T-helper 1 cell treated with Interleukin-12 subunit alpha and Interleukin-12 subunit beta and Interleukin-4 antibody, amounts not matched to agents 30 μg/mL and 1 μg/mL, for 36 hours (primary cell): Measurements from ENCODE around the gene LIPC.

Source experiments
- H3K27ac Mint-ChIP-seq: one replicate; pipeline ENCODE4 v1.8.0; 2021; ENCODE audit warnings: mild to moderate bottlenecking, mixed read lengths
- H3K27me3 Mint-ChIP-seq: one replicate; pipeline ENCODE4 v1.8.0; 2021; ENCODE audit warnings: low read depth, mixed read lengths
- H3K36me3 Mint-ChIP-seq: one replicate; pipeline ENCODE4 v1.8.0; 2021; ENCODE audit warnings: low read depth, mixed read lengths
- H3K4me1 Mint-ChIP-seq: one replicate; pipeline ENCODE4 v1.8.0; 2021; ENCODE audit warnings: low read depth, mixed read lengths
- H3K4me3 Mint-ChIP-seq: one replicate; pipeline ENCODE4 v1.8.0; 2021; ENCODE audit warnings: mild to moderate bottlenecking, moderate library complexity, mixed read lengths
- H3K9me3 Mint-ChIP-seq: one replicate; pipeline ENCODE4 v1.8.0; 2021; ENCODE audit warnings: mixed read lengths

Gene LIPC

GRCh38 chr15:58398643-58399042 lies 33.1 kb upstream of the LIPC start:
- peaks cover 24% of the 10 kb centered on the region for H3K27me3 Mint-ChIP-seq
- no peaks in the 10 kb centered on the region for H3K36me3 Mint-ChIP-seq
- no peak overlapping the region for H3K27ac Mint-ChIP-seq
- H3K9me3 Mint-ChIP-seq: no peaks in the 10 kb centered on the region
- H3K4me1 Mint-ChIP-seq: no peaks in the 10 kb centered on the region
- no peak overlapping the region for H3K4me3 Mint-ChIP-seq

- H3K9me3 Mint-ChIP-seq: no peaks in the 10 kb centered on the region
- no peak overlapping the region for H3K27ac Mint-ChIP-seq
- H3K4me3 Mint-ChIP-seq: no peak overlapping the region
- peaks cover 24% of the 10 kb centered on the region for H3K27me3 Mint-ChIP-seq
- no peaks in the 10 kb centered on the region for H3K36me3 Mint-ChIP-seq
- H3K4me1 Mint-ChIP-seq: no peaks in the 10 kb centered on the region
These were observed 32.1 kb upstream of the LIPC start for GRCh38 chr15:58399739-58400138.

GRCh38 chr15:58401276-58401675 lies 30.5 kb upstream of the LIPC start:
- no peaks in the 10 kb centered on the region for H3K36me3 Mint-ChIP-seq
- H3K27ac Mint-ChIP-seq: no peak overlapping the region
- H3K9me3 Mint-ChIP-seq: no peaks in the 10 kb centered on the region
- H3K4me3 Mint-ChIP-seq: no peak overlapping the region
- no peaks in the 10 kb centered on the region for H3K4me1 Mint-ChIP-seq
- H3K27me3 Mint-ChIP-seq: peaks cover 13% of the 10 kb centered on the region

GRCh38 chr15:58401991-58402649 lies 29.7 kb upstream of the LIPC start:
- H3K9me3 Mint-ChIP-seq: no peaks in the 10 kb centered on the region
- H3K36me3 Mint-ChIP-seq: no peaks in the 10 kb centered on the region
- no peak overlapping the region for H3K4me3 Mint-ChIP-seq
- no peaks in the 10 kb centered on the region for H3K4me1 Mint-ChIP-seq
- peaks cover 8% of the 10 kb centered on the region for H3K27me3 Mint-ChIP-seq
- no peak overlapping the region for H3K27ac Mint-ChIP-seq

- Mint-ChIP-seq H3K36me3 (no peaks in the 10 kb centered on the region), H3K27ac (no peak overlapping the region), H3K4me3 (no peak overlapping the region), H3K4me1 (peaks cover 3% of the 10 kb centered on the region), H3K9me3 (no peaks in the 10 kb centered on the region), H3K27me3 (no peaks in the 10 kb centered on the region)
These were observed 28.2 kb upstream of the LIPC start for GRCh38 chr15:58403581-58403980.

GRCh38 chr15:58404020-58404419 lies 27.8 kb upstream of the LIPC start:
- Mint-ChIP-seq H3K9me3 (no peaks in the 10 kb centered on the region), H3K4me3 (no peak overlapping the region), H3K4me1 (peaks cover 3% of the 10 kb centered on the region)

GRCh38 chr15:58404722-58405121 lies 27.1 kb upstream of the LIPC start:
- no peaks in the 10 kb centered on the region for H3K27me3 Mint-ChIP-seq

More at GRCh38 chr15:58404020-58404419, 27.8 kb upstream of the LIPC start:
- Mint-ChIP-seq H3K36me3 (no peaks in the 10 kb centered on the region), H3K27me3 (no peaks in the 10 kb centered on the region), H3K27ac (no peak overlapping the region)

GRCh38 chr15:58405865-58406264 lies 25.9 kb upstream of the LIPC start:
- no peak overlapping the region for H3K27ac Mint-ChIP-seq
- H3K36me3 Mint-ChIP-seq: no peaks in the 10 kb centered on the region
- no peaks in the 10 kb centered on the region for H3K27me3 Mint-ChIP-seq
- H3K4me3 Mint-ChIP-seq: no peak overlapping the region
- H3K9me3 Mint-ChIP-seq: no peaks in the 10 kb centered on the region
- peaks cover 9% of the 10 kb centered on the region for H3K4me1 Mint-ChIP-seq

More at GRCh38 chr15:58404722-58405121, 27.1 kb upstream of the LIPC start:
- Mint-ChIP-seq H3K4me3 (no peak overlapping the region), H3K9me3 (no peaks in the 10 kb centered on the region), H3K27ac (no peak overlapping the region), H3K36me3 (no peaks in the 10 kb centered on the region), H3K4me1 (peaks cover 4% of the 10 kb centered on the region)

GRCh38 chr15:58406811-58407210 lies 25.0 kb upstream of the LIPC start:
- Mint-ChIP-seq H3K27me3 (no peaks in the 10 kb centered on the region), H3K27ac (no peak overlapping the region), H3K4me3 (no peak overlapping the region), H3K4me1 (peaks cover 15% of the 10 kb centered on the region), H3K36me3 (no peaks in the 10 kb centered on the region), H3K9me3 (no peaks in the 10 kb centered on the region)

- no peaks in the 10 kb centered on the region for H3K9me3 Mint-ChIP-seq
- no peak overlapping the region for H3K27ac Mint-ChIP-seq
- no peaks in the 10 kb centered on the region for H3K36me3 Mint-ChIP-seq
- no peaks in the 10 kb centered on the region for H3K27me3 Mint-ChIP-seq
- peaks cover 16% of the 10 kb centered on the region for H3K4me1 Mint-ChIP-seq
- H3K4me3 Mint-ChIP-seq: no peak overlapping the region
These were observed 24.5 kb upstream of the LIPC start for GRCh38 chr15:58407236-58407775.

GRCh38 chr15:58407778-58408177 lies 24.0 kb upstream of the LIPC start:
- Mint-ChIP-seq H3K9me3 (no peaks in the 10 kb centered on the region), H3K27me3 (no peaks in the 10 kb centered on the region), H3K4me3 (no peak overlapping the region), H3K4me1 (peaks cover 16% of the 10 kb centered on the region), H3K36me3 (no peaks in the 10 kb centered on the region), H3K27ac (no peak overlapping the region)

- Mint-ChIP-seq H3K36me3 (peaks cover 5% of the 10 kb centered on the region), H3K27ac (peak overlapping the region; percentile 84), H3K9me3 (no peaks in the 10 kb centered on the region), H3K27me3 (no peaks in the 10 kb centered on the region), H3K4me3 (peak overlapping the region; percentile 84), H3K4me1 (peaks cover 16% of the 10 kb centered on the region)
These were observed 21.9 kb upstream of the LIPC start for GRCh38 chr15:58409861-58410260.

- peak overlapping the region; percentile 84 for H3K4me3 Mint-ChIP-seq
- H3K27ac Mint-ChIP-seq: peak overlapping the region; percentile 84
- H3K9me3 Mint-ChIP-seq: no peaks in the 10 kb centered on the region
- peaks cover 16% of the 10 kb centered on the region for H3K4me1 Mint-ChIP-seq
- H3K36me3 Mint-ChIP-seq: peaks cover 5% of the 10 kb centered on the region
- H3K27me3 Mint-ChIP-seq: no peaks in the 10 kb centered on the region
These were observed 21.4 kb upstream of the LIPC start for GRCh38 chr15:58410353-58410752.

- Mint-ChIP-seq H3K36me3 (peaks cover 11% of the 10 kb centered on the region), H3K4me1 (peaks cover 13% of the 10 kb centered on the region), H3K27ac (no peak overlapping the region), H3K4me3 (no peak overlapping the region), H3K9me3 (peaks cover 4% of the 10 kb centered on the region), H3K27me3 (no peaks in the 10 kb centered on the region)
These were observed 18.5 kb upstream of the LIPC start for GRCh38 chr15:58413253-58413652.

GRCh38 chr15:58415636-58416035 lies 16.2 kb upstream of the LIPC start:
- no peak overlapping the region for H3K4me3 Mint-ChIP-seq
- H3K27me3 Mint-ChIP-seq: no peaks in the 10 kb centered on the region
- H3K27ac Mint-ChIP-seq: no peak overlapping the region
- peaks cover 18% of the 10 kb centered on the region for H3K4me1 Mint-ChIP-seq
- H3K9me3 Mint-ChIP-seq: peaks cover 4% of the 10 kb centered on the region
- peaks cover 15% of the 10 kb centered on the region for H3K36me3 Mint-ChIP-seq
